HepG2 (cell line): ENCODE results near the gene FCHSD1. TPM values are rescaled to one million over a fixed set of nuclear protein-coding genes. Genes with fewer than 3 reads are reported as not detected.
A peak's percentile ranks its signal among the peaks of the same experiment; 100 is the strongest.

ENCODE experiments used
- CEBPG ChIP-seq: IDR thresholded peaks from 2 replicates; pipeline ENCODE4 v1.6.1; 2016
- DMTF1 ChIP-seq: sonication (generic); formaldehyde crosslinking; IDR thresholded peaks from 2 replicates; pipeline ENCODE4 v1.4.0; 2020; ENCODE audit warnings: mild to moderate bottlenecking, missing genetic modification reagents
- ELF1 ChIP-seq: sonication (generic); formaldehyde crosslinking; IDR thresholded peaks from 2 replicates; pipeline ENCODE4 v1.4.0; 2020; ENCODE audit warnings: missing genetic modification reagents
- GABPB1 ChIP-seq: IDR thresholded peaks from 2 replicates; pipeline ENCODE4 v1.6.1; 2016; ENCODE audit warnings: mild to moderate bottlenecking, missing genetic modification reagents, moderate library complexity, missing compliant biosample characterization
- HMG20A ChIP-seq: IDR thresholded peaks from 2 replicates; pipeline ENCODE4 v1.6.1; 2016; ENCODE audit warnings: borderline replicate concordance
- JUND ChIP-seq: sonication (generic); formaldehyde crosslinking; IDR thresholded peaks from 2 replicates; pipeline ENCODE4 v1.8.0; 2022; ENCODE audit warnings: mild to moderate bottlenecking, missing genetic modification reagents
- KDM1A ChIP-seq: IDR thresholded peaks from 2 replicates; pipeline ENCODE4 v1.6.1; 2016; ENCODE audit warnings: missing compliant biosample characterization
- KDM5A ChIP-seq: fragments of 200-600 bp; sonication (generic); IDR thresholded peaks from 2 replicates; pipeline ENCODE4 v1.7.0; 2018; ENCODE audit warnings: antibody characterized with exemption, mild to moderate bottlenecking, low read length, borderline replicate concordance
- MAFF ChIP-seq: IDR thresholded peaks from 2 replicates; pipeline ENCODE4 v1.6.1; 2011; ENCODE audit warnings: low read depth, low read length, improper control_type of control experiment
- MED8 ChIP-seq: sonication (generic); formaldehyde crosslinking; IDR thresholded peaks from 2 replicates; pipeline ENCODE4 v1.8.1; 2023; ENCODE audit warnings: mild to moderate bottlenecking, missing genetic modification reagents; ENCODE audit not compliant: insufficient replicate concordance
- NFRKB ChIP-seq: fragments of 450-650 bp; IDR thresholded peaks from 2 replicates; pipeline ENCODE4 v1.6.1; 2017
- RAD21 ChIP-seq: fragments of 450-650 bp; formaldehyde crosslinking; IDR thresholded peaks from 2 replicates; pipeline ENCODE4 v1.5.0; 2020; ENCODE audit warnings: mild to moderate bottlenecking
- RFX5 ChIP-seq: IDR thresholded peaks from 2 replicates; pipeline ENCODE4 v1.6.1; 2011; ENCODE audit warnings: low read depth, low read length, improper control_type of control experiment
- RFXAP ChIP-seq: sonication (generic); formaldehyde crosslinking; IDR thresholded peaks from 2 replicates; pipeline ENCODE4 v1.4.0; 2020; ENCODE audit warnings: missing genetic modification reagents, borderline replicate concordance
- SIN3B ChIP-seq: fragments of 150-350 bp; IDR thresholded peaks from 2 replicates; pipeline ENCODE4 v1.6.1; 2014; ENCODE audit warnings: low read length
- TAF1 ChIP-seq: sonication (generic); formaldehyde crosslinking; IDR thresholded peaks from 2 replicates; pipeline ENCODE4 v1.4.0; 2020; ENCODE audit warnings: missing genetic modification reagents
- TBX3 ChIP-seq: fragments of 450-650 bp; IDR thresholded peaks from 2 replicates; pipeline ENCODE4 v1.6.1; 2017; ENCODE audit warnings: antibody characterized with exemption, mild to moderate bottlenecking, inconsistent platforms, borderline replicate concordance
- ZNF251 ChIP-seq: sonication (generic); formaldehyde crosslinking; IDR thresholded peaks from 2 replicates; pipeline ENCODE4 v1.9.0; 2021; ENCODE audit warnings: mild to moderate bottlenecking, missing genetic modification reagents
- ZNF343 ChIP-seq: sonication (generic); formaldehyde crosslinking; IDR thresholded peaks from 2 replicates; pipeline ENCODE4 v1.4.0; 2020; ENCODE audit warnings: mild to moderate bottlenecking, missing genetic modification reagents
- ZNF556 ChIP-seq: sonication (generic); formaldehyde crosslinking; IDR thresholded peaks from 2 replicates; pipeline ENCODE4 v1.4.0; 2020; ENCODE audit warnings: mild to moderate bottlenecking, missing genetic modification reagents, borderline replicate concordance
- polyA plus RNA-seq, 8 experiments: library from polyadenylated mRNA; depleted of rRNA in 3 of 8; stranded (reverse) in 7 of 8; unstranded in 1 of 8; fragments of >200 nt; fragmentation: Illumina TruSeq in 4 of 8; extraction: Trizol in 4 of 8; gene quantifications; 2 replicates each; pipeline versions ENCODE4 v1.2.1 to v1.2.3, GENCODE V29; 2011 to 2016; ENCODE audit warnings: low read depth in 4 of 8, missing spikeins in 1 of 8, mixed read lengths in 1 of 8; ENCODE audit not compliant: insufficient read depth in 1 of 8
- total RNA-seq, 5 experiments: library from RNA; depleted of rRNA; stranded (reverse); fragments of >200 nt; fragmentation: Illumina TruSeq; extraction: Trizol; gene quantifications; 2 replicates each; pipeline ENCODE4 v1.2.3, GENCODE V29; 2016; ENCODE audit warnings: low read depth in 1 of 5
- TF ChIP-seq, protein P1 (sequence below): sonication (generic); formaldehyde crosslinking; IDR thresholded peaks from 2 replicates; pipeline ENCODE4 v1.8.1; 2022; ENCODE audit warnings: low read depth, mild to moderate bottlenecking, missing genetic modification reagents
- TF ChIP-seq, protein P2 (sequence below): sonication (generic); formaldehyde crosslinking; IDR thresholded peaks from 2 replicates; pipeline ENCODE4 v1.8.0; 2022; ENCODE audit warnings: mild to moderate bottlenecking, missing genetic modification reagents, moderate library complexity
- TF ChIP-seq, protein P3 (sequence below): sonication (generic); formaldehyde crosslinking; IDR thresholded peaks from 2 replicates; pipeline ENCODE4 v1.8.1; 2023; ENCODE audit warnings: mild to moderate bottlenecking, missing genetic modification reagents, borderline replicate concordance
- TF ChIP-seq, protein P4 (sequence below): sonication (generic); formaldehyde crosslinking; IDR thresholded peaks from 2 replicates; pipeline ENCODE4 v1.8.0; 2022; ENCODE audit warnings: mild to moderate bottlenecking, missing genetic modification reagents; ENCODE audit not compliant: insufficient replicate concordance

Gene FCHSD1
- total and polyA plus RNA-seq, 2 of the 13 experiments (the other 11 are each of a cell fraction or from before 2014, with no cell fraction given), result 5.5 to 15.4 TPM

DNA sequence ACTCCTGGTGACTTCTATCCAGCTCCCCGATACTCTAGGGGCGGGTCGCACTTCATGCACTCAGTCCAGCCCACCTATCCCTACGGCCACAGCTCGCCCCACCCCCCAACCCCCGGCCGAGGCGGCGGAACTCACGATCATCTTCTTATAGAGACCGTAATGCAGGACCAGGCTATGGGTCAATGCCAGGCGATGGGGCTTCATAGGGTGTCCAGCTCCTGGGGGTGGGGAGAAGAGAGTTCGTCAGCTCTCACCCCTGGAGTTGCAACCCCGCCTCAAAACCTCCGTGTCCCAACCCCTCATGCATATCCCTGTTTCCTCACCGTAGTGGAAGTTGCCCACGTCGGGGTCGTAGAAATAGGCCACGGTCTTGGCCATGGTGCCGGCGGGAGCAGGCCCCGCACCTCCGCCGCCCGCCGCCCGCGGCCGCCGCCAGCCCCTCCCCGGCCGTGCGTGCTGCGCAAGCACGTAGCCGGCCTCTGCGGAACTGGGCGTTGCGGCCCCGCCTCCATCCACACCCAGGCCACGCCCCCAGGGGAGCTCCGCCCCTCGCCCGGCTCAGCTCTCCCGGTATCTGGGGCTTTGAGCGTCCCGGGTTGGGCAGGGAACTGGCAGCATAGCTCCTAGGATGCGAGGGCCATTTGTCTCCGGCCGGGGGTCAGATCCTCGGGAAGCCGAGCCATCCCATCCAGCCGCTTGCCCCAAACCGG is 14.7 kb downstream of the FCHSD1 start, which contains the start of the genes HDAC3 and RELL2 (continued):
- 0 out of 2 replicates have a peak, but pooled peaks have one; percentile 29 for TF ChIP-seq JUND (CRISPR knock-in tag)
- TF ChIP-seq, protein P1, sequence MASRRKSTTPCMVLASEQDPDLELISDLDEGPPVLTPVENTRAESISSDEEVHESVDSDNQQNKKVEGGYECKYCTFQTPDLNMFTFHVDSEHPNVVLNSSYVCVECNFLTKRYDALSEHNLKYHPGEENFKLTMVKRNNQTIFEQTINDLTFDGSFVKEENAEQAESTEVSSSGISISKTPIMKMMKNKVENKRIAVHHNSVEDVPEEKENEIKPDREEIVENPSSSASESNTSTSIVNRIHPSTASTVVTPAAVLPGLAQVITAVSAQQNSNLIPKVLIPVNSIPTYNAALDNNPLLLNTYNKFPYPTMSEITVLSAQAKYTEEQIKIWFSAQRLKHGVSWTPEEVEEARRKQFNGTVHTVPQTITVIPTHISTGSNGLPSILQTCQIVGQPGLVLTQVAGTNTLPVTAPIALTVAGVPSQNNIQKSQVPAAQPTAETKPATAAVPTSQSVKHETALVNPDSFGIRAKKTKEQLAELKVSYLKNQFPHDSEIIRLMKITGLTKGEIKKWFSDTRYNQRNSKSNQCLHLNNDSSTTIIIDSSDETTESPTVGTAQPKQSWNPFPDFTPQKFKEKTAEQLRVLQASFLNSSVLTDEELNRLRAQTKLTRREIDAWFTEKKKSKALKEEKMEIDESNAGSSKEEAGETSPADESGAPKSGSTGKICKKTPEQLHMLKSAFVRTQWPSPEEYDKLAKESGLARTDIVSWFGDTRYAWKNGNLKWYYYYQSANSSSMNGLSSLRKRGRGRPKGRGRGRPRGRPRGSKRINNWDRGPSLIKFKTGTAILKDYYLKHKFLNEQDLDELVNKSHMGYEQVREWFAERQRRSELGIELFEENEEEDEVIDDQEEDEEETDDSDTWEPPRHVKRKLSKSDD, result 0 out of 2 replicates have a peak, but pooled peaks have one; percentile 22
- TF ChIP-seq RAD21 (CRISPR knock-in tag), result peak; percentile 28; the same call in 1 of the 2 replicates
- TF ChIP-seq ELF1 (CRISPR knock-in tag), result peak; percentile 61
- TF ChIP-seq, protein P2, sequence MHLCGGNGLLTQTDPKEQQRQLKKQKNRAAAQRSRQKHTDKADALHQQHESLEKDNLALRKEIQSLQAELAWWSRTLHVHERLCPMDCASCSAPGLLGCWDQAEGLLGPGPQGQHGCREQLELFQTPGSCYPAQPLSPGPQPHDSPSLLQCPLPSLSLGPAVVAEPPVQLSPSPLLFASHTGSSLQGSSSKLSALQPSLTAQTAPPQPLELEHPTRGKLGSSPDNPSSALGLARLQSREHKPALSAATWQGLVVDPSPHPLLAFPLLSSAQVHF (CRISPR knock-in tag), result no peak
- peak; percentile 46; the same call in 1 of the 2 replicates for TF ChIP-seq TAF1 (CRISPR knock-in tag)
- peak; percentile 79; the same call in 1 of the 2 replicates for TF ChIP-seq RFXAP (CRISPR knock-in tag)
- TF ChIP-seq ZNF343 (CRISPR knock-in tag), result no peak
- TF ChIP-seq KDM1A, result no peak
- no peak for TF ChIP-seq HMG20A (CRISPR knock-in tag)
- TF ChIP-seq CEBPG, result no peak
- TF ChIP-seq GABPB1 (CRISPR knock-in tag), result peak; percentile 16; the same call in 1 of the 2 replicates
- 0 out of 2 replicates have a peak, but pooled peaks have one; percentile 22 for TF ChIP-seq DMTF1 (CRISPR knock-in tag)
- TF ChIP-seq RFX5, result no peak
- TF ChIP-seq ZNF556, result 0 out of 2 replicates have a peak, but pooled peaks have one; percentile 31
- TF ChIP-seq KDM5A, result peak; percentile 45; the same call in 1 of the 2 replicates
- TF ChIP-seq NFRKB, result no peak
- TF ChIP-seq, protein P3, sequence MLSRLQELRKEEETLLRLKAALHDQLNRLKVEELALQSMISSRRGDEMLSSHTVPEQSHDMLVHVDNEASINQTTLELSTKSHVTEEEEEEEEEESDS (CRISPR knock-in tag), result no peak
- no peak for TF ChIP-seq SIN3B
- peak; percentile 20 for TF ChIP-seq MED8 (CRISPR knock-in tag)
- TF ChIP-seq, protein P4, sequence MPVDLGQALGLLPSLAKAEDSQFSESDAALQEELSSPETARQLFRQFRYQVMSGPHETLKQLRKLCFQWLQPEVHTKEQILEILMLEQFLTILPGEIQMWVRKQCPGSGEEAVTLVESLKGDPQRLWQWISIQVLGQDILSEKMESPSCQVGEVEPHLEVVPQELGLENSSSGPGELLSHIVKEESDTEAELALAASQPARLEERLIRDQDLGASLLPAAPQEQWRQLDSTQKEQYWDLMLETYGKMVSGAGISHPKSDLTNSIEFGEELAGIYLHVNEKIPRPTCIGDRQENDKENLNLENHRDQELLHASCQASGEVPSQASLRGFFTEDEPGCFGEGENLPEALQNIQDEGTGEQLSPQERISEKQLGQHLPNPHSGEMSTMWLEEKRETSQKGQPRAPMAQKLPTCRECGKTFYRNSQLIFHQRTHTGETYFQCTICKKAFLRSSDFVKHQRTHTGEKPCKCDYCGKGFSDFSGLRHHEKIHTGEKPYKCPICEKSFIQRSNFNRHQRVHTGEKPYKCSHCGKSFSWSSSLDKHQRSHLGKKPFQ (CRISPR knock-in tag), result peak; percentile 46
- no peak for TF ChIP-seq TBX3
- no peak for TF ChIP-seq ZNF251 (CRISPR knock-in tag)
- no peak for TF ChIP-seq MAFF
